ENCODE results near the gene SLC39A5.

DNA sequence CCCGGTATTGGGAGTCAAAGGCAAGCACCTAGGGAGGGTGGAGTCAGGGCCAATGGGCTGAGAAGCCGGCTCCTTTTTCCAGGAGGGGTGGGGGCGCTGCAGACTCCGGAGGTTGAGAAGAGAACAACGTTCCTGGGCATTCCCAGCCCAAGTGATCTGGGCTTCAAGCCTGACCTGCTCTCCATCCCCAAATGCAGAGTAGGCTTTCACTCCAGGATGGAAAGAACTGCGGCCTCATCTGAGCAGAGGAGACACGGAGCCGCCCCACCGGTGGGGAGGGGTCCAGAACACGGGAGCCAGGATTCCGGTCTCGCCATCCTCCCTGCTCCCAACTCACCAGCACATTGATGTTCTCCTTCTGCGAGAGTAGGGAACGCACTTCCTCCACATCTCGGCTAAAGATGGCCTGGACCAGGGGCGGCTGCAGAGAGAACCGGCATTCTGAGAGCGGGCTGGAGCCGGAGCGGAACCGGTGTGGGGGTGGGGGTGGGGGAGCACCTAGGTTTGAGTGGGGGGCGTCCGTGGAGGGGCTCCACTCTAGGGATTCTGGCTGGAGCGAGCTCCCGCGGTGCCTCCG, 27.7 kb downstream of the SLC39A5 start:
- TF ChIP-seq, protein P1, sequence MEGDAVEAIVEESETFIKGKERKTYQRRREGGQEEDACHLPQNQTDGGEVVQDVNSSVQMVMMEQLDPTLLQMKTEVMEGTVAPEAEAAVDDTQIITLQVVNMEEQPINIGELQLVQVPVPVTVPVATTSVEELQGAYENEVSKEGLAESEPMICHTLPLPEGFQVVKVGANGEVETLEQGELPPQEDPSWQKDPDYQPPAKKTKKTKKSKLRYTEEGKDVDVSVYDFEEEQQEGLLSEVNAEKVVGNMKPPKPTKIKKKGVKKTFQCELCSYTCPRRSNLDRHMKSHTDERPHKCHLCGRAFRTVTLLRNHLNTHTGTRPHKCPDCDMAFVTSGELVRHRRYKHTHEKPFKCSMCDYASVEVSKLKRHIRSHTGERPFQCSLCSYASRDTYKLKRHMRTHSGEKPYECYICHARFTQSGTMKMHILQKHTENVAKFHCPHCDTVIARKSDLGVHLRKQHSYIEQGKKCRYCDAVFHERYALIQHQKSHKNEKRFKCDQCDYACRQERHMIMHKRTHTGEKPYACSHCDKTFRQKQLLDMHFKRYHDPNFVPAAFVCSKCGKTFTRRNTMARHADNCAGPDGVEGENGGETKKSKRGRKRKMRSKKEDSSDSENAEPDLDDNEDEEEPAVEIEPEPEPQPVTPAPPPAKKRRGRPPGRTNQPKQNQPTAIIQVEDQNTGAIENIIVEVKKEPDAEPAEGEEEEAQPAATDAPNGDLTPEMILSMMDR (conservative IDR thresholded peaks at IDR 0.05 in 1 of 2, IDR thresholded peaks at IDR 0.05 in 1 of 2; ENCODE audit: extremely low read depth in 1 of 2, insufficient read depth in 1 of 2, low read depth in 1 of 2, low read length in 2 of 2): no peak
- TF ChIP-seq EZH2 (IDR thresholded peaks at IDR 0.05; ENCODE audit: borderline replicate concordance, low read length): no peak
